Neuronal stem cell (in vitro differentiated cells): ENCODE measurements around the gene RGPD8.
"Not testable (repeated sequence)": the region's sequence is repeated elsewhere in the genome, so short reads cannot be mapped to it uniquely, and the experiment has no call there.

Experiments
- DNase-seq: peaks from one replicate; pipeline ENCODE4 v3.0.0-alpha.2; 2013; ENCODE audit warnings: low spot score
- H2AFZ ChIP-seq: one replicate; pipeline ENCODE4 v1.6.1; 2013; ENCODE audit warnings: mild to moderate bottlenecking, low read length, inconsistent platforms
- H2AK5ac ChIP-seq: 2 replicates; pipeline ENCODE4 v1.6.1; 2013; ENCODE audit warnings: low read depth, mild to moderate bottlenecking, inconsistent platforms, low read length, moderate library complexity, mixed read lengths
- H2BK120ac ChIP-seq: 2 replicates; pipeline ENCODE4 v1.6.1; 2013; ENCODE audit warnings: low read depth, mild to moderate bottlenecking, inconsistent platforms, low read length, moderate library complexity, mixed read lengths
- H2BK12ac ChIP-seq: one replicate; pipeline ENCODE4 v1.6.1; 2013; ENCODE audit warnings: low read length, inconsistent platforms
- H2BK15ac ChIP-seq: 2 replicates; pipeline ENCODE4 v1.6.1; 2013; ENCODE audit warnings: mild to moderate bottlenecking, low read length, inconsistent platforms, mixed read lengths
- H2BK5ac ChIP-seq: one replicate; pipeline ENCODE4 v1.6.1; 2013; ENCODE audit warnings: inconsistent platforms, mild to moderate bottlenecking, low read length, moderate library complexity
- H3K14ac ChIP-seq: one replicate; pipeline ENCODE4 v1.6.1; 2013; ENCODE audit warnings: low read length, inconsistent platforms
- H3K18ac ChIP-seq: 2 replicates; pipeline ENCODE4 v1.6.1; 2013; ENCODE audit warnings: low read length, inconsistent platforms
- H3K23ac ChIP-seq: 2 replicates; pipeline ENCODE4 v1.6.1; 2013; ENCODE audit warnings: low read depth, mild to moderate bottlenecking, mixed read lengths, low read length, inconsistent platforms; ENCODE audit not compliant: poor library complexity
- H3K27ac ChIP-seq: replicated peaks from 3 replicates; pipeline ENCODE4 v1.5.1; 2013; ENCODE audit warnings: low read length, inconsistent platforms
- H3K27me3 ChIP-seq, 3 experiments: 2 replicates each; pipeline ENCODE4 v1.6.1; 2013; ENCODE audit warnings: low read length in 3 of 3, mild to moderate bottlenecking in 2 of 3, inconsistent platforms in 1 of 3, low read depth in 1 of 3, mixed read lengths in 1 of 3, moderate library complexity in 1 of 3; ENCODE audit not compliant: control insufficient read depth in 3 of 3, insufficient read depth in 3 of 3
- H3K36me3 ChIP-seq, 2 donors: replicated peaks in 1 of 2; 2 replicates each; pipeline ENCODE4 v1.6.1; 2013; ENCODE audit warnings: low read length in 2 of 2; ENCODE audit not compliant: control insufficient read depth in 2 of 2, insufficient read depth in 2 of 2
- H3K4ac ChIP-seq: 2 replicates; pipeline ENCODE4 v1.6.1; 2013; ENCODE audit warnings: inconsistent platforms, mild to moderate bottlenecking, low read length, moderate library complexity
- H3K4me1 ChIP-seq, 2 donors: 1 replicate in 1 of 2; 2 replicates in 1 of 2; pipeline ENCODE4 v1.6.1; 2013; ENCODE audit warnings: low read length in 2 of 2, low read depth in 1 of 2; ENCODE audit not compliant: control insufficient read depth in 2 of 2, insufficient read depth in 1 of 2
- H3K4me2 ChIP-seq: one replicate; pipeline ENCODE4 v1.6.1; 2013; ENCODE audit warnings: mild to moderate bottlenecking, low read length, inconsistent platforms; ENCODE audit not compliant: insufficient read depth, poor library complexity, severe bottlenecking
- H3K4me3 ChIP-seq, 2 donors: 2 replicates each; pipeline ENCODE4 v1.5.1; 2013; ENCODE audit warnings: low read length in 2 of 2, mild to moderate bottlenecking in 2 of 2, inconsistent platforms in 1 of 2, moderate library complexity in 1 of 2
- H3K79me1 ChIP-seq: one replicate; pipeline ENCODE4 v1.6.1; 2013; ENCODE audit warnings: low read depth, mild to moderate bottlenecking, inconsistent platforms, low read length, moderate library complexity
- H3K9ac ChIP-seq: one replicate; pipeline ENCODE4 v1.6.1; 2013; ENCODE audit warnings: mild to moderate bottlenecking, low read depth, low read length, inconsistent platforms; ENCODE audit not compliant: poor library complexity
- H3K9me3 ChIP-seq, 2 donors: replicated peaks in 1 of 2; 2 replicates each; pipeline versions ENCODE3 to v1.6.1; 2013; ENCODE audit warnings: low read length in 2 of 2, mild to moderate bottlenecking in 2 of 2, inconsistent platforms in 1 of 2, low read depth in 1 of 2, mixed read lengths in 1 of 2, moderate library complexity in 1 of 2; ENCODE audit not compliant: control insufficient read depth in 2 of 2, insufficient read depth in 1 of 2
- H4K8ac ChIP-seq: one replicate; pipeline ENCODE4 v1.6.1; 2013; ENCODE audit warnings: low read depth, mild to moderate bottlenecking, inconsistent platforms, low read length, moderate library complexity
- H4K91ac ChIP-seq: one replicate; pipeline ENCODE4 v1.6.1; 2013; ENCODE audit warnings: low read length, low read depth, mild to moderate bottlenecking, inconsistent platforms; ENCODE audit not compliant: poor library complexity
- WGBS, 2 donors: extraction: QIAGEN DNeasy Blood & Tissue Kit; methylation state at CpG; one replicate each; pipeline ENCODE4 v1.1.7; 2013; ENCODE audit warnings: missing lambda C conversion rate in 2 of 2, mixed read lengths in 1 of 2; ENCODE audit not compliant: insufficient read length in 2 of 2, insufficient replicate concordance in 1 of 2; ENCODE audit errors: extremely low coverage in 2 of 2; 5-methylcytosine and 5-hydroxymethylcytosine counted together

The RGPD8 gene

DNA sequence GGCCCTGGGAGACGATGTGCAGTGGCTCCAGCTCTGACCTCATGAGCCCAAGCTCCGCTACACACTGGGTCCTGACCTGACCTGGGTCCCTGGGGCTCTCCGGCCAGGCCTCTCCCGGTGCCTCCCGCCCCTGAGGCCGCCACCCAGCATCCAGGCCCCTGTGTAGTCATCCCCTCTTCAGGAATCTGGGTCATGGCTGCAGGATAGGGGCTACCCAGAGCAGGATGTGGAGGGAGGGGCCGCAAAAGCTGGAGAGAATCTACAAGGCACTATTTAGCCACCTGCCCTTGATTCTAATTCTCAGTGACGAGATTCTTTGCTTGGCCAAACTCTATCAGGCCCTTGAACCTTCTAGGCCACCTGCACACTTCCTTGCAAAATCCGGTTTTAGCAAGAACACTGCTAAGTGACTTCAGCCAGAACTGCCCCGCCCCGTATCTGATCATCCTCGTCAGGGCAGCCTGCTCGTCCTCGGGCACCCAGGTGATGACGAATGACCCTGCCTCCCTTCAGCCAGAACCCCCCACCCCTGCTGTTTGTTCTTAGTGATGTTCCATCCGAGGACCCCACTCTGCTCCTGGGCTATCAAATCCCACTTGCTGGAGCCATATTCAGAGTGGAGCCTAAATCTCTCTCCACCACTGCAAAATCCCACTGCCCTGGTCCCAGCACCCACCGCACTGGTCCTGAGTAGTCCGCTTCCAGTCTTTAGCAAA, 2.4 kb upstream of the RGPD8 start:
- not testable (repeated sequence) for H3K14ac ChIP-seq, H3K9ac ChIP-seq, H3K23ac ChIP-seq, H2BK15ac ChIP-seq, H2AFZ ChIP-seq, DNase-seq, H3K27ac ChIP-seq, H3K4me3 ChIP-seq, H3K79me1 ChIP-seq, H4K8ac ChIP-seq, H4K91ac ChIP-seq, H2BK12ac ChIP-seq, H3K36me3 ChIP-seq, H3K4ac ChIP-seq, H3K9me3 ChIP-seq, H3K27me3 ChIP-seq, H3K4me2 ChIP-seq, H3K18ac ChIP-seq, H3K4me1 ChIP-seq, H2AK5ac ChIP-seq, H2BK120ac ChIP-seq, H2BK5ac ChIP-seq
- no CpG with 5 or more reads among the region's 18 CpGs for WGBS, 2 donors

DNA sequence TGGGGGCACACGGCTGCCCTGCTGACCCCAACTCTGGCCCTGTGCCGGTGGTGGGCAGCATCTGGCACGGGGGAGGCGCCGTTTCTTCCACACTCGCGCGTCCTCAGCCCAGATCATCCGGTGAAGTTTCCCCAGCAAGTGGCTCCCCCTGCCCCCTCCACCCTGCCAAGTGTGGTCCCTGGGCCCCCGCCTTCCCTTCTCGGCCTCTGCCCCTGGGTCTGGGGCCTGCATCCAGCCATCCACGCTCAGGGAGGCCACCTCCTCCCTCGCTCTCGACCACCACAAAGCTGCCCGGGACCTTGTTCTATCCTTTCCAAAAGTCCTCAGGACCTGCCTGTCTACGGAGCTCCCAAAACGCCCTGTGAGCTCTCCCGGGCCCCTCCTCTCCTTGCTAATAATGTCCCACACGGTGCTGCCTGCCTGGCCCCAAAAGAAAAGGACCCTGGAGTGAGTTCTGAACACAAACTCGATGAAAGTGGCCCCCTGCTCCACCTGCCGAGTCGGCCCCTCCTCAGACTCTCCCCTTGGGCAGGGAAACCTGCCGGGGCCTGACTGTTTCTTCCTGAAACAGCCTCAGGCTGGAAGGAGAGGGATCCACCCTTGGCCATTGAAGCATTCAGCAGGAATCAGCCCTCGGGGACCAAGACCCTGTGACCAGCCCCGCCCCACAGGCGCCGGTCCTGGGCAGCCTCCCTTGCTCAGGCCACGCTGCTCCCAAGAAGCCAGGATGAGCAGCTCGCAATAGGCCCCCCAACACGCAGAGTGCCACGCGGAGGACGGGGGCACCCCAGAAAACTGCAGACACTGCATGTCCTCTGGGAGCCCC, 1.7 kb upstream of the RGPD8 start:
- not testable (repeated sequence) for H2BK5ac ChIP-seq, H3K4ac ChIP-seq, H3K9ac ChIP-seq, H3K4me3 ChIP-seq, H2AK5ac ChIP-seq, H2BK12ac ChIP-seq, H3K4me2 ChIP-seq, H3K9me3 ChIP-seq, H2BK15ac ChIP-seq, H3K36me3 ChIP-seq, H3K27ac ChIP-seq, H3K14ac ChIP-seq, H3K4me1 ChIP-seq, DNase-seq, H3K79me1 ChIP-seq, H2BK120ac ChIP-seq, H3K23ac ChIP-seq, H3K18ac ChIP-seq, H3K27me3 ChIP-seq, H4K8ac ChIP-seq, H4K91ac ChIP-seq
- peak overlapping the region; percentile 72 for H2AFZ ChIP-seq
- WGBS, 2 donors = no CpG with 5 or more reads among the region's 33 CpGs

DNA sequence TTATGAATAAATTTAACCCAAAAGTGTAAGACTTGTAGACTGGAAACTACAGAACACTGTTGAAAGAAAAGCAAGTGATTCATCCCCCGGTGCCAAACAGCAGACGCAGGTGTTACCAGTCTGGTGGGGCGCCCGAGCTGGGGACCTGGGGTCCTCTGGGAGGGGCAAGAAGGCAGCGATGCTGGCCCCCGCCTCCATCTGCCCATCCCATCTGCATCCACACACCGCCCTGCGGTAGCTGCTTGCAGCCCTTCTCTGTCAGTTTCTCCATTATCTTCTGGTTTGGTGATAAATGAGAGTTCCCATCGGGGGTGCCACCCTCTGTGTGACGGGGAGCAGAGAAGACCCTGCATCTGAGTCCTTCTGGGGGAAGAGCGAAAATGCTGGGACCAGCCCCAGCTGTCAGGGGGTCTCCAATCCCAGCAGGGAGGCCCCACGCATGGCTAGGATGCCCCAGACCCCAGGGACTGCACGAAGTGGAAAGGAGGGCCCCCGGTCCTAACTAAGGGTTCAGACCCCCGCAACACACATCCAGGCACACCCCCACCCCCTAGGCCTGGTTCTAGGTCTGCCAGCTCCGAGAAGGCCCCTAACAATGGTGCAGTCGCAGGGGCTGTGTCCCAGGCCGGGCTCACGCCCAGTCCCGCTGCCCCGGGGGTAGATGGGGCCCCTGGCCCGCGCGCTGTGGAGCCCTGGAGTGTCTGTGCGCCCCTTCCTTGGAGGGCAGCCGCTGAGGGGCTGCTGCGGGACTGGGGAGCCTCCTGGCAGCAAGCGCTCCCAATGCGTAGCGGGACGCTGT, 686 bp upstream of the RGPD8 start:
- Histone ChIP-seq H2BK15ac (no peak overlapping the region), H2AFZ (no peak overlapping the region), H3K27ac (no peak overlapping the region), H3K23ac (no peak overlapping the region), H3K18ac (no peak overlapping the region), H2BK12ac (no peak overlapping the region), H2BK120ac (no peak overlapping the region), H3K27me3 (no peaks in the 10 kb centered on the region), H4K8ac (no peak overlapping the region), H3K9me3 (no peaks in the 10 kb centered on the region), H3K9ac (no peak overlapping the region), H3K4me1 (no peaks in the 10 kb centered on the region), H3K79me1 (no peaks in the 10 kb centered on the region), H2AK5ac (no peak overlapping the region), H3K4me3 (no peak overlapping the region), H2BK5ac (no peak overlapping the region), H3K4ac (no peak overlapping the region), H3K4me2 (no peak overlapping the region), H4K91ac (no peak overlapping the region), H3K14ac (no peak overlapping the region), H3K36me3 (no peaks in the 10 kb centered on the region)
- DNase-seq = no peak
- WGBS, 2 donors = no CpG with 5 or more reads among the region's 31 CpGs
